Right lobe of liver (tissue), 4 donors: Measurements from ENCODE around the gene NPSR1.

ENCODE experiments used
- CTCF ChIP-seq, 4 donors: fragments of 200-600 bp in 3 of 4; fragments of 450-650 bp in 1 of 4; IDR thresholded peaks; one replicate each; pipeline versions ENCODE4 v1.5.1 to v1.8.0; 2016 to 2022; ENCODE audit warnings: antibody characterized with exemption in 4 of 4, mild to moderate bottlenecking in 2 of 4
- POLR2A ChIP-seq: fragments of 450-650 bp; IDR thresholded peaks from one replicate; pipeline ENCODE4 v1.6.1; 2017; ENCODE audit warnings: antibody characterized with exemption, mild to moderate bottlenecking
- donor health status: DM: no; HTN: no; CAD: no.
- donor health status: DM: no; HTN: no; CAD: no.
- donor health status: DM: no; HTN: yes; CAD: no.

- TF ChIP-seq CTCF (IDR thresholded peaks at IDR 0.05) (no peak), POLR2A (no peak)
Observed at GRCh38 chr7:34837801-34838201, 179.8 kb downstream of the NPSR1 start.
